T-cell (primary cell): ENCODE measurements around the gene SH3RF3. TPM values are rescaled to one million over a fixed set of nuclear protein-coding genes. Genes with fewer than 3 reads are reported as not detected.

Experiments
- ATAC-seq, 4 experiments: fragments of 200-7000 bp in 3 of 4; fragments of 150-1000 bp in 1 of 4; cut with Tn5 transposase; replicated peaks in 1 of 4; 1 replicate in 3 of 4; 2 replicates in 1 of 4; pipeline ENCODE4 v1.10.0; 2021; ENCODE audit warnings: moderate library complexity in 3 of 4, mild to moderate bottlenecking in 2 of 4, moderate number of reproducible peaks in 1 of 4
- CTCF ChIA-PET, 2 donors: fragments of 300-600 bp; sonication (Branson Sonifier 250); formaldehyde crosslinking; loops; one replicate each; lab custom pipeline; 2022; ENCODE audit warnings: antibody characterized with exemption in 2 of 2; lab: Charles Lee
- POLR2A ChIA-PET, 2 donors: fragments of 300-600 bp; sonication (Branson Sonifier 250); formaldehyde crosslinking; loops; one replicate each; lab custom pipeline; 2022; ENCODE audit warnings: antibody characterized with exemption in 2 of 2; lab: Charles Lee
- DNase-seq, 35 experiments: peaks; one replicate each; pipeline versions ENCODE4 v3.0.0 to v3.0.0-alpha.2; 2013 to 2023
- H3K27ac ChIP-seq: one replicate; pipeline ENCODE4 v1.5.1; 2013; ENCODE audit warnings: low read length
- H3K27me3 ChIP-seq, 2 experiments: replicated peaks in 1 of 2; 1 replicate in 1 of 2; 2 replicates in 1 of 2; pipeline versions ENCODE4 v1.6.1 to v1.7.0; 2013; ENCODE audit warnings: low read length in 1 of 2, mixed read lengths in 1 of 2; ENCODE audit not compliant: control insufficient read depth in 2 of 2, insufficient read depth in 2 of 2; ENCODE audit errors: extremely low read depth in 1 of 2
- H3K36me3 ChIP-seq, 2 donors: 1 replicate in 1 of 2; 2 replicates in 1 of 2; pipeline versions ENCODE4 v1.6.1 to v1.7.0; 2013; ENCODE audit warnings: low read length in 1 of 2; ENCODE audit not compliant: control insufficient read depth in 2 of 2, insufficient read depth in 1 of 2; ENCODE audit errors: extremely low read depth in 1 of 2
- H3K4me1 ChIP-seq, 2 experiments: 1 replicate in 1 of 2; 2 replicates in 1 of 2; pipeline versions ENCODE4 v1.6.1 to v1.7.0; 2013; ENCODE audit warnings: low read length in 2 of 2, mixed read lengths in 1 of 2; ENCODE audit not compliant: insufficient read depth in 2 of 2, control insufficient read depth in 1 of 2; ENCODE audit errors: extremely low read depth in 1 of 2
- H3K4me3 ChIP-seq, 2 donors: 1 replicate in 1 of 2; 2 replicates in 1 of 2; pipeline versions ENCODE4 v1.5.1 to v1.7.0; 2013; ENCODE audit warnings: mild to moderate bottlenecking in 2 of 2, low read length in 1 of 2, moderate library complexity in 1 of 2; ENCODE audit not compliant: control insufficient read depth in 1 of 2; ENCODE audit errors: extremely low read depth in 1 of 2
- H3K9me3 ChIP-seq: 2 replicates; pipeline ENCODE4 v1.7.0; 2013
- H3K27ac Mint-ChIP-seq, 2 donors: one replicate each; pipeline ENCODE4 v1.8.0; 2020 to 2021; ENCODE audit warnings: mild to moderate bottlenecking in 2 of 2, mixed read lengths in 2 of 2
- H3K27me3 Mint-ChIP-seq, 2 donors: one replicate each; pipeline ENCODE4 v1.8.0; 2021 to 2022; ENCODE audit warnings: mixed read lengths in 2 of 2
- H3K36me3 Mint-ChIP-seq: one replicate; pipeline ENCODE4 v1.8.0; 2021; ENCODE audit warnings: mixed read lengths
- H3K4me1 Mint-ChIP-seq, 3 donors: one replicate each; pipeline ENCODE4 v1.8.0; 2020 to 2022; ENCODE audit warnings: mixed read lengths in 3 of 3, mild to moderate bottlenecking in 1 of 3
- H3K4me3 Mint-ChIP-seq, 3 donors: one replicate each; pipeline ENCODE4 v1.8.0; 2020 to 2022; ENCODE audit warnings: mild to moderate bottlenecking in 3 of 3, mixed read lengths in 3 of 3, moderate library complexity in 3 of 3
- H3K9me3 Mint-ChIP-seq, 3 donors: one replicate each; pipeline ENCODE4 v1.8.0; 2020 to 2022; ENCODE audit warnings: mixed read lengths in 3 of 3
- WGBS: methylation state at CpG from one replicate; pipeline ENCODE4 v1.1.5; 2013; ENCODE audit warnings: missing lambda C conversion rate; ENCODE audit not compliant: insufficient coverage; 5-methylcytosine and 5-hydroxymethylcytosine counted together
- total RNA-seq, 35 experiments: library from RNA in 6 of 35; stranded (reverse) in 6 of 35; fragments of 120-200 nt in 1 of 35; gene quantifications; one replicate each; pipeline versions ENCODE4 v1.2.1 to v1.2.4 and lab custom pipeline; 2013 to 2026

SH3RF3 gene
- total RNA-seq, 5 donors from 2014 or later (not counting 1 experiment from before 2014, with no cell fraction given), result 1.8 to 4.6 (median 3.6) TPM

DNA sequence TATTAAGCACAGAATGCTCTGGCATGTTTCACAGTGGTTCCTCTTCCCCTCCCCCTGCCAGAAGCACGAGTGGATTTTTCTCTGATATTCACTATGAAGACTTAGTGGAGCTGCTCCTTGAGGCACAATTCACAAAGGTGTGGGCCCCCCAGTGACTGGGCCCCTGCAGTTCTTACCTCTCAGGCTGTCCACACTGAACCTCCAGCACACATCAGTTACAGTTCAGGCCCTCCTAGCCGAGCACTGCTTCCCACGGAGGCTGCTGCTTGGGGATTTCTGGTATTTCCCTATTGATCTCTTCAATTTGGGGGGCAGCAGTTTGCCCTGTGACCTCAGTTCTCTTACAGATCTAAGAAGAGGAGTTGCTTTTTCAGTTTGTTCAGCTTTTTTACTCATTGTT lies 236.1 kb downstream of the SH3RF3 start:
- ChIA-PET POLR2A (no interaction called here), CTCF (no interaction called here)
- H3K9me3 Mint-ChIP-seq, result no peaks in the 10 kb centered on the region
- Histone ChIP-seq H3K27me3 (peaks cover 0 to 5% of the 10 kb centered on the region in 2 experiments), H3K27ac (no peak overlapping the region), H3K36me3 (no peaks in the 10 kb centered on the region), H3K9me3 (no peaks in the 10 kb centered on the region), H3K4me1 (no peaks in the 10 kb centered on the region), H3K4me3 (no peak overlapping the region)
- no peak for ATAC-seq
- H3K27ac Mint-ChIP-seq, result no peak overlapping the region
- H3K4me3 Mint-ChIP-seq, result no peak overlapping the region
- DNase-seq, result no peak
- peaks cover 2% of the 10 kb centered on the region for H3K36me3 Mint-ChIP-seq
- peaks cover 0 to 5% (median 2%) of the 10 kb centered on the region in 3 donors for H3K4me1 Mint-ChIP-seq
- WGBS, result 88% methylated on average over 3 of the region's 3 CpGs
- no peaks in the 10 kb centered on the region for H3K27me3 Mint-ChIP-seq

DNA sequence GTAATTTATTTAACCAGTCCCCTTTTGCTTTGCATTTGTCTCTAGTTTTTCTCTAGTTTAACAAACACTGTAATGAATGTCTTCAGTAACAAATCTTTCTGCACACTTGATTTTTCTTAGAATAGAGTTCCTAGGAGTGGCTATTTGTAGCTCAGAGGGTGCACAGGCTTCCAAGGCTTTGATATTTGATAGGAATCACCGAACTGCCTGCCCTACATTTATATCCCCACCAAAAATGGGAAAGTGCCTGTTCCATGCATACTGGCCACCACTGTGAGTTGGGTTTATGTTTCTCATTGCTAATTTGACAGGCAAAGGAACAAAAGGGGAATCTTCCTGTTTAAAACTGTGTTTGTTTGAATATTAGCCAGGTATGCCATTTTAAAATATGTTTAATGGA lies 238.7 kb downstream of the SH3RF3 start:
- ChIA-PET CTCF (no interaction called here), POLR2A (no interaction called here)
- Histone ChIP-seq H3K27ac (no peak overlapping the region), H3K4me1 (no peaks in the 10 kb centered on the region), H3K27me3 (peaks cover 0 to 5% of the 10 kb centered on the region in 2 experiments), H3K36me3 (no peaks in the 10 kb centered on the region), H3K9me3 (no peaks in the 10 kb centered on the region), H3K4me3 (no peak overlapping the region)
- no peak overlapping the region for H3K27ac Mint-ChIP-seq
- no CpG with 5 or more reads among the region's 1 CpG for WGBS
- H3K4me1 Mint-ChIP-seq, result peaks cover 0 to 5% (median 2%) of the 10 kb centered on the region in 3 donors
- no peaks in the 10 kb centered on the region for H3K9me3 Mint-ChIP-seq
- DNase-seq, result no peak
- H3K36me3 Mint-ChIP-seq, result peaks cover 2% of the 10 kb centered on the region
- no peak for ATAC-seq
- H3K27me3 Mint-ChIP-seq, result peaks cover 0 to 3% of the 10 kb centered on the region in 2 donors
- no peak overlapping the region for H3K4me3 Mint-ChIP-seq

DNA sequence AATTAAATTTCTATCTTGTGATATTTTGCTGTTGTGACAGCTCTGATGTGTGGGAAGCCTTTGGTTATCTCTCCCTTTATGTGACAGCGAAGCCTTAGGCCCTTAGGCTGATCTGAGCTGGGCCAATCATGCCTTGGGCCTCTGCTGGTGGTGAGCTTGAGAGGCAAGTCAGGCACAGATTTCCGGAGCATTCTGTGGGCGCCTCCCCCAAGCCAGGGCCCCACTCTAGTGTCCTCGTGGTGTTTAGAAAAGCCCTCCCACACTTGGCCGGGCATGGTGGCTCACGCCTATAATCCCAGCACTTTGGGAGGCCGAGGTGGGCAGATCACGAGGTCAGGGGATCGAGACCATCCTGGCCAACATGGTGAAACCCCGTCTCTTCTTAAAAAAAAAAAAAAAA lies 239.8 kb downstream of the SH3RF3 start:
- Mint-ChIP-seq H3K4me1 (peaks cover 0 to 5% (median 2%) of the 10 kb centered on the region in 3 donors), H3K4me3 (no peak overlapping the region), H3K36me3 (peaks cover 6% of the 10 kb centered on the region), H3K27me3 (peaks cover 0 to 3% of the 10 kb centered on the region in 2 donors), H3K27ac (no peak overlapping the region), H3K9me3 (no peaks in the 10 kb centered on the region)
- ChIA-PET CTCF (no interaction called here), POLR2A (no interaction called here)
- DNase-seq, result no peak
- 86% methylated on average over 4 of the region's 10 CpGs for WGBS
- H3K27me3 ChIP-seq, result peaks cover 0 to 5% of the 10 kb centered on the region in 2 experiments
- H3K36me3 ChIP-seq, result no peaks in the 10 kb centered on the region
- ATAC-seq, result no peak
- H3K9me3 ChIP-seq, result no peaks in the 10 kb centered on the region
- no peak overlapping the region for H3K4me3 ChIP-seq
- H3K4me1 ChIP-seq, result no peaks in the 10 kb centered on the region
- no peak overlapping the region for H3K27ac ChIP-seq

GRCh38 chr2:109369671-109370191 lies 240.7 kb downstream of the SH3RF3 start:
- ChIA-PET POLR2A (no interaction called here), CTCF (no interaction called here)

GRCh38 chr2:109370399-109371035 lies 241.5 kb downstream of the SH3RF3 start:
- 89% methylated on average over 9 of the region's 13 CpGs for WGBS
- H3K27ac Mint-ChIP-seq, result no peak overlapping the region
- H3K36me3 ChIP-seq, result peaks cover 0 to 6% of the 10 kb centered on the region in 2 donors
- no peaks in the 10 kb centered on the region for H3K4me1 Mint-ChIP-seq
- H3K27me3 Mint-ChIP-seq, result peaks cover 0 to 3% of the 10 kb centered on the region in 2 donors
- peaks cover 10% of the 10 kb centered on the region for H3K36me3 Mint-ChIP-seq
- no peaks in the 10 kb centered on the region for H3K9me3 Mint-ChIP-seq
- peaks cover 0 to 12% of the 10 kb centered on the region in 2 experiments for H3K27me3 ChIP-seq
- H3K4me3 Mint-ChIP-seq, result no peak overlapping the region
- ATAC-seq (no peak), DNase-seq (no peak)
- no peaks in the 10 kb centered on the region for H3K9me3 ChIP-seq
- POLR2A ChIA-PET, result no interaction called here
- H3K4me3 ChIP-seq, result no peak overlapping the region
- H3K4me1 ChIP-seq, result no peaks in the 10 kb centered on the region
- no peak overlapping the region for H3K27ac ChIP-seq
- CTCF ChIA-PET, result no interaction called here

More at GRCh38 chr2:109369671-109370191, 240.7 kb downstream of the SH3RF3 start:
- Mint-ChIP-seq H3K27me3 (peaks cover 0 to 3% of the 10 kb centered on the region in 2 donors), H3K27ac (no peak overlapping the region), H3K4me1 (peaks cover 0 to 5% (median 0%) of the 10 kb centered on the region in 3 donors), H3K4me3 (no peak overlapping the region), H3K9me3 (no peaks in the 10 kb centered on the region), H3K36me3 (peaks cover 6% of the 10 kb centered on the region)
- no peak for ATAC-seq
- 86% methylated on average over 12 of the region's 12 CpGs for WGBS
- Histone ChIP-seq H3K4me3 (no peak overlapping the region), H3K27me3 (peaks cover 0 to 9% of the 10 kb centered on the region in 2 experiments), H3K9me3 (no peaks in the 10 kb centered on the region), H3K27ac (no peak overlapping the region), H3K36me3 (peaks cover 0 to 4% of the 10 kb centered on the region in 2 donors), H3K4me1 (no peaks in the 10 kb centered on the region)
- no peak for DNase-seq

DNA sequence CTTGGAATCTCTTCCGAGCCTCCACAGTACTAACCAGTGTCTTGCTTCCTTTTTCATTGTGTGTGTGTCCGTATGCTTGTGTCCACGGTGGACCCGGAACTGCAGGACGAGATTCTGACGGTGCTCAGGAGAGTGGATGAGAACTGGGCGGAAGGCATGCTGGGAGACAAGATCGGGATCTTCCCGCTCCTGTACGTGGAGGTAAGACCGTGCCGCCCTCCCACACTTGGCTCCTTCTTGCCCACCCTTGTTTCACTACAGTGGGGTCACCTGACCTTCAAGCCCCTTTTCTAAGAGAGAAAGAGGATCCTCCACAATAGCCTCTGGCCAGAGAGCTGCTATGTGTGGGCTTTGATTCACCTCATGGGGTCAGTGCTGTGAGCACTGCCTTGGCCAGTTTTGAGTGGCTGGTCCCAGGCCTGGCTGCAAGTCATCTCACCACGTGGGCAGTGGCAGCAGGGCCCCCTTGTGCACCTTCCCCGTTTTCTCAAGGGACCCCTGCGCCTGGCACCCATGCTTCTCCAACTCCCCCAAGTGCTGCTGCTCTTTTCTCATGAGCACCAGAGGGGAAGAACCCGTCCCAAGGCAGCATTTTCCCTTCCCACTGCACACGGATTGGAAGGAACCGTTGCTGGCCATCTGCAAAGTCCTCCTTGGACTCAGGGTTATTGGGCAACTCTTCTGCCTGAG lies 242.6 kb downstream of the SH3RF3 start:
- DNase-seq (no peak), ATAC-seq (no peak)
- Mint-ChIP-seq H3K4me1 (no peaks in the 10 kb centered on the region), H3K27ac (peak overlapping the region in 1 of 2 donors; percentile 28), H3K4me3 (no peak overlapping the region), H3K36me3 (peaks cover 10% of the 10 kb centered on the region), H3K27me3 (peaks cover 0 to 3% of the 10 kb centered on the region in 2 donors), H3K9me3 (no peaks in the 10 kb centered on the region)
- POLR2A ChIA-PET, result no interaction called here
- Histone ChIP-seq H3K36me3 (peaks cover 0 to 6% of the 10 kb centered on the region in 2 donors), H3K9me3 (no peaks in the 10 kb centered on the region), H3K4me3 (no peak overlapping the region), H3K27me3 (peaks cover 0 to 12% of the 10 kb centered on the region in 2 experiments), H3K4me1 (no peaks in the 10 kb centered on the region), H3K27ac (no peak overlapping the region)
- CTCF ChIA-PET, result no interaction called here
- 69% methylated on average over 6 of the region's 18 CpGs for whole genome bisulfite sequencing
